Astrocyte of the spinal cord (primary cell): ENCODE measurements around the gene TCEANC2.

ENCODE experiments used
- DNase-seq: peaks from one replicate; pipeline ENCODE4 v3.0.0; 2011; ENCODE audit warnings: low read depth, low spot score
- H3K4me3 ChIP-seq: 2 replicates; pipeline ENCODE4 v1.5.1; 2011; ENCODE audit warnings: low read depth, mild to moderate bottlenecking, low read length, moderate library complexity
- CTCF ChIP-seq: IDR thresholded peaks from 2 replicates; pipeline ENCODE4 v1.5.1; 2012; ENCODE audit warnings: low read depth, mild to moderate bottlenecking, low read length, inconsistent platforms
- in situ Hi-C: cut with HindIII; loops from 2 replicates; pipeline ENCODE4 v1.10.0; 2017; ENCODE audit warnings: low sequenced_read_pairs

Gene TCEANC2

GRCh38 chr1:54064299-54064698 is 10.9 kb downstream of the TCEANC2 start:
- in situ Hi-C loops, result no loop called here
- no peak for DNase-seq
- no peak overlapping the region for H3K4me3 ChIP-seq
- TF ChIP-seq CTCF, result no peak

- no peak for TF ChIP-seq CTCF
- DNase-seq, result no peak
- in situ Hi-C loops, result no loop called here
- no peak overlapping the region for H3K4me3 ChIP-seq
Measured at GRCh38 chr1:54069791-54070170, 16.4 kb downstream of the TCEANC2 start.

- H3K4me3 ChIP-seq, result no peak overlapping the region
- peak; percentile 69 for DNase-seq
- in situ Hi-C loops, result no loop called here
- TF ChIP-seq CTCF, result peak; percentile 74
Measured at GRCh38 chr1:54070171-54070837, 16.9 kb downstream of the TCEANC2 start.

- in situ Hi-C loops, result no loop called here
- TF ChIP-seq CTCF, result no peak
- H3K4me3 ChIP-seq, result no peak overlapping the region
- no peak for DNase-seq
Measured at GRCh38 chr1:54077359-54077758, 24.0 kb downstream of the TCEANC2 start.

- H3K4me3 ChIP-seq, result no peak overlapping the region
- no peak for DNase-seq
- in situ Hi-C loops, result no loop called here
- TF ChIP-seq CTCF, result no peak
Measured at GRCh38 chr1:54080598-54081049, 27.2 kb downstream of the TCEANC2 start.

GRCh38 chr1:54081306-54082270 is 28.2 kb downstream of the TCEANC2 start:
- in situ Hi-C loops, result no loop called here
- TF ChIP-seq CTCF, result peak; percentile 84
- peak; percentile 46 for DNase-seq
- H3K4me3 ChIP-seq, result no peak overlapping the region
